GM12878 (cell line): Measurements from ENCODE around the gene CLDN14. TPM values are rescaled to one million over a fixed set of nuclear protein-coding genes. Genes with fewer than 3 reads are reported as not detected.
A peak's percentile ranks its signal among the peaks of the same experiment; 100 is the strongest.

Source experiments
- ATAC-seq: fragments of 200-7000 bp; cut with Tn5 transposase; 3 replicates; pipeline ENCODE4 v1.9.1; 2020; ENCODE audit warnings: mild to moderate bottlenecking, moderate library complexity
- BruUV-seq: library from RNA; stranded (reverse); fragments of 400-500 nt; replicated peaks from 2 replicates; lab custom pipeline; 2021; lab: Mats Ljungman, UMichigan
- CTCF ChIA-PET: fragments of 300-600 bp; sonication (Branson Sonifier 250); formaldehyde crosslinking; extraction: SDS; loops from one replicate; lab custom pipeline; 2021; ENCODE audit warnings: inconsistent platforms; lab: Yijun Ruan, JAX
- POLR2A ChIA-PET: fragments of 350-600 bp; formaldehyde crosslinking; extraction: SDS; loops from one replicate; lab custom pipeline; 2021; ENCODE audit warnings: inconsistent platforms; lab: Charles Lee
- RAD21 ChIA-PET: fragments of 300-600 bp; sonication (Branson Sonifier 250); formaldehyde crosslinking; loops from one replicate; lab custom pipeline; 2023; ENCODE audit warnings: antibody characterized with exemption; ENCODE audit not compliant: unreplicated experiment; lab: Charles Lee
- SMC1A ChIA-PET: fragments of 300-600 bp; sonication (Branson Sonifier 250); formaldehyde crosslinking; loops from one replicate; lab custom pipeline; 2023; ENCODE audit not compliant: unreplicated experiment, uncharacterized antibody; lab: Charles Lee
- DNase-seq: peaks from one replicate; pipeline ENCODE4 v3.0.0-alpha.2; 2011; ENCODE audit warnings: low read depth, low spot score
- FAIRE-seq: peaks from 3 replicates; lab custom pipeline; 2011; peaks lifted over from hg19 to GRCh38; lab: Jason Lieb, UNC
- H2AFZ ChIP-seq: 2 replicates; pipeline ENCODE4 v1.6.0; 2011; ENCODE audit warnings: low read depth, low read length, control low read depth; ENCODE audit not compliant: control insufficient read depth
- H3K27ac ChIP-seq: 2 replicates; pipeline ENCODE4 v1.5.1; 2011; ENCODE audit warnings: control low read depth; ENCODE audit not compliant: control insufficient read depth, insufficient read depth
- H3K27me3 ChIP-seq, 2 experiments: replicated peaks in 1 of 2; 2 replicates each; pipeline versions ENCODE4 v1.6.0 to v1.6.1; 2011; ENCODE audit warnings: low read length in 1 of 2; ENCODE audit not compliant: control insufficient read depth in 2 of 2, insufficient read depth in 2 of 2
- H3K36me3 ChIP-seq, 2 experiments: 2 replicates each; pipeline ENCODE4 v1.5.1; 2011; ENCODE audit warnings: low read length in 1 of 2; ENCODE audit not compliant: control insufficient read depth in 2 of 2, insufficient read depth in 2 of 2
- H3K4me1 ChIP-seq: 2 replicates; pipeline ENCODE4 v1.6.1; 2011; ENCODE audit warnings: mild to moderate bottlenecking, low read length, moderate library complexity, mixed read lengths; ENCODE audit not compliant: control insufficient read depth, insufficient read depth
- H3K4me2 ChIP-seq: 2 replicates; pipeline ENCODE4 v1.6.0; 2011; ENCODE audit warnings: control low read depth; ENCODE audit not compliant: control insufficient read depth, insufficient read depth
- H3K4me3 ChIP-seq: fragments of 200-600 bp; sonication (generic); 2 replicates; pipeline ENCODE4 v1.5.1; 2016
- H3K79me2 ChIP-seq: 2 replicates; pipeline ENCODE4 v1.6.0; 2011; ENCODE audit warnings: low read length; ENCODE audit not compliant: control insufficient read depth, insufficient read depth
- H3K9ac ChIP-seq: 2 replicates; pipeline ENCODE4 v1.8.0; 2011; ENCODE audit warnings: low read length, control low read depth, mixed read lengths; ENCODE audit not compliant: control insufficient read depth, insufficient read depth
- H3K9me3 ChIP-seq: replicated peaks from 3 replicates; pipeline ENCODE4 v1.5.1; 2011; ENCODE audit warnings: mild to moderate bottlenecking, low read length; ENCODE audit not compliant: control insufficient read depth, insufficient read depth
- H4K20me1 ChIP-seq: 2 replicates; pipeline ENCODE4 v1.6.0; 2011; ENCODE audit not compliant: control insufficient read depth, insufficient read depth
- CBFB ChIP-seq: IDR thresholded peaks from 2 replicates; pipeline ENCODE4 v1.6.1; 2016; ENCODE audit warnings: antibody characterized with exemption, low read depth
- CREM ChIP-seq: IDR thresholded peaks from 2 replicates; pipeline ENCODE4 v1.6.1; 2014; ENCODE audit warnings: antibody characterized with exemption, low read depth
- ESRRA ChIP-seq: IDR thresholded peaks from 2 replicates; pipeline ENCODE4 v1.6.1; 2012; ENCODE audit warnings: mild to moderate bottlenecking, low read length, improper control_type of control experiment
- GABPA ChIP-seq: IDR thresholded peaks from 2 replicates; pipeline ENCODE4 v1.6.1; 2014; ENCODE audit warnings: antibody characterized with exemption, low read depth, mild to moderate bottlenecking, inconsistent platforms
- MTA3 ChIP-seq: IDR thresholded peaks from 2 replicates; pipeline ENCODE4 v1.6.1; 2012; ENCODE audit warnings: low read length, inconsistent platforms, borderline replicate concordance
- NFIC ChIP-seq: IDR thresholded peaks from 2 replicates; pipeline ENCODE4 v1.6.1; 2012; ENCODE audit warnings: low read depth, mild to moderate bottlenecking, inconsistent platforms, low read length, moderate library complexity
- NR2F1 ChIP-seq: fragments of 450-650 bp; conservative IDR thresholded peaks from 2 replicates; pipeline ENCODE4 v1.6.1; 2017; ENCODE audit warnings: mild to moderate bottlenecking
- PML ChIP-seq: IDR thresholded peaks from 2 replicates; pipeline ENCODE4 v1.6.1; 2012; ENCODE audit warnings: low read length, inconsistent platforms
- RAD51 ChIP-seq: fragments of 450-650 bp; IDR thresholded peaks from 2 replicates; pipeline ENCODE4 v1.6.1; 2016; ENCODE audit warnings: moderate library complexity, mild to moderate bottlenecking, inconsistent platforms
- TBL1XR1 ChIP-seq: IDR thresholded peaks from 2 replicates; pipeline ENCODE4 v1.6.1; 2012; ENCODE audit warnings: low read depth, low read length, improper control_type of control experiment
- WGBS: methylation state at CpG from one replicate; pipeline ENCODE4 v1.1.6; 2016; ENCODE audit warnings: low lambda C conversion rate; ENCODE audit not compliant: insufficient replicate concordance, insufficient coverage; ENCODE audit errors: missing lambda C conversion rate; 5-methylcytosine and 5-hydroxymethylcytosine counted together
- in situ Hi-C: fragments of 300-500 bp; cut with MboI; formaldehyde crosslinking; loops from 9 replicates; pipeline ENCODE4 v1.14.3; 2018; ENCODE audit warnings: mixed read lengths
- intact Hi-C: fragments of 100-400 bp; cut with micrococcal nuclease; formaldehyde crosslinking; loops from one replicate; pipeline ENCODE4 v1.14.2; 2022; ENCODE audit not compliant: unreplicated experiment
- polyA plus RNA-seq, 11 experiments: library from polyadenylated mRNA; depleted of rRNA in 4 of 11; unstranded in 6 of 11; stranded (reverse) in 5 of 11; fragments of >200 nt; fragmentation: Nextera tagmentation in 4 of 11; fragmentation: Illumina TruSeq in 1 of 11; extraction: Ambion mirVana in 4 of 11; extraction: Trizol in 1 of 11; gene quantifications; 1 replicate in 1 of 11; 2 replicates in 10 of 11; pipeline versions ENCODE4 v1.2.1 to v1.2.3, GENCODE V29; 2011 to 2016; ENCODE audit warnings: inconsistent platforms in 2 of 11, missing spikeins in 2 of 11, low read depth in 1 of 11
- total RNA-seq, 4 experiments: library from RNA; depleted of rRNA in 3 of 4; stranded (reverse); fragments of >200 nt in 3 of 4; fragmentation: Illumina TruSeq in 1 of 4; extraction: Trizol in 1 of 4; gene quantifications; 2 replicates each; pipeline versions ENCODE4 v1.2.1 to v1.2.3, GENCODE V29; 2013 to 2021
- TF ChIP-seq, protein P1 (sequence below): fragments of 450-650 bp; IDR thresholded peaks from 2 replicates; pipeline ENCODE4 v1.6.1; 2016; ENCODE audit warnings: mild to moderate bottlenecking, moderate library complexity, borderline replicate concordance
- TF ChIP-seq, protein P2 (sequence below): fragments of 450-650 bp; IDR thresholded peaks from 2 replicates; pipeline ENCODE4 v1.6.1; 2014; ENCODE audit warnings: mild to moderate bottlenecking
- TF ChIP-seq, protein P3 (sequence below): IDR thresholded peaks from 2 replicates; pipeline ENCODE4 v1.6.1; 2011; ENCODE audit warnings: borderline replicate concordance, low read depth, mild to moderate bottlenecking, moderate library complexity, low read length; ENCODE audit not compliant: insufficient read depth, poor library complexity, severe bottlenecking

The CLDN14 gene
- total and polyA plus RNA-seq, 10 of the 15 experiments (the other 5 are each of a cell fraction or from before 2014, with no cell fraction given): 0.90 to 19.4 (median 6.6) TPM

DNA sequence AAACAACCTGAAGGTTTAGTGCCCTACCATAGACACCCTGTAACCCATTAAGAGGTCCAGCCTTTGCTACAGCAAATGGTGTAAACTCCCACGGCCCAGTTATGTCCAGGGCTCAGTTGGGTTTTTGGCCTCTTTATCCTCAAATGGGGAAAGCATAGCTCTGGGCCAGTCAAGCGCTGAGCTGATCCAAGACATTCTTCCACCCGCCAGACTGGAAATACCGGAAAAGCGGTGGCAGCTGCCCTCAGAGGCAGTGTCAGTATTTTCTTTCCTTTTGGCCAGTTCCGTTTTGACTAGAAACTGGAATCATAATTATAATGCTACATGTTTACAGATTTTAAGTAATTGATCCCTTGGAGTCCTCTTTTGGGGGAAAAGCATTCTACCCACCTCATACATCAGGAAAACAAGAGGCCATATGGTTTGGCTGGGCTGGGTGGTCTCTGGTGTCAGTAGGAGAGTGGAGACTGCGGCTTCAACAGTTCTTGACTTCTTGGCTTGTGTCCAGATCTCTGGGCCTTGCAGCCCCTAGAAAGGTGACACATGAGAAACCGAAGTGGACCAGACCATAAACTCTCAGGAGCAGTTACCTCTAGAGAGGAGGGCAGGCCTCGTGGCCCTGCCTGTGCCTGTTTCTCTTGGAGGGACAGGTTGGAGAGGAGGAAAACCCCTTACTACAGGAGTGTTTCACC, 30.2 kb upstream of the CLDN14 start:
- Histone ChIP-seq H3K27me3 (no peaks in the 10 kb centered on the region), H3K4me3 (no peak overlapping the region), H3K79me2 (peaks cover 5% of the 10 kb centered on the region), H3K36me3 (peaks cover 0 to 3% of the 10 kb centered on the region in 2 experiments; a peak in 1 of 4 replicates), H3K27ac (peak overlapping the region; percentile 80), H4K20me1 (no peaks in the 10 kb centered on the region), H3K9me3 (no peaks in the 10 kb centered on the region; the same call in 1 of the 3 replicates), H3K4me2 (0 out of 2 replicates have a peak overlapping the region, but pooled peaks have one; percentile 2), H3K9ac (no peak overlapping the region), H3K4me1 (peaks cover 79% of the 10 kb centered on the region), H2AFZ (no peak overlapping the region)
- DNase-seq (no peak), FAIRE-seq (no peak), ATAC-seq (peak; percentile 24)
- RAD21 ChIA-PET: interaction anchor here (0.8 to 6.2 kb wide), 3 partner anchors 24 to 31 kb away, joined by 3 to 58 read pairs (median 10); no protein-coding TSS in a partner anchor
- 85% methylated on average over 9 of the region's 9 CpGs for WGBS
- intact Hi-C loops: no loop called here
- SMC1A ChIA-PET: interaction anchor here (1.0 to 1.1 kb wide), 2 partner anchors 9 to 27 kb away, joined by 4 read pairs; no protein-coding TSS in a partner anchor
- BruUV-seq: no TSS peak
- CTCF ChIA-PET: no interaction called here
- in situ Hi-C loops: loop anchor here (25.0 kb wide), 1 partner anchor 1727 kb away; no protein-coding TSS in a partner anchor
- POLR2A ChIA-PET: interaction anchor here (1.0 kb wide), 1 partner anchor 9 kb away, joined by 3 read pairs; no protein-coding TSS in a partner anchor
- TF ChIP-seq, protein P1, sequence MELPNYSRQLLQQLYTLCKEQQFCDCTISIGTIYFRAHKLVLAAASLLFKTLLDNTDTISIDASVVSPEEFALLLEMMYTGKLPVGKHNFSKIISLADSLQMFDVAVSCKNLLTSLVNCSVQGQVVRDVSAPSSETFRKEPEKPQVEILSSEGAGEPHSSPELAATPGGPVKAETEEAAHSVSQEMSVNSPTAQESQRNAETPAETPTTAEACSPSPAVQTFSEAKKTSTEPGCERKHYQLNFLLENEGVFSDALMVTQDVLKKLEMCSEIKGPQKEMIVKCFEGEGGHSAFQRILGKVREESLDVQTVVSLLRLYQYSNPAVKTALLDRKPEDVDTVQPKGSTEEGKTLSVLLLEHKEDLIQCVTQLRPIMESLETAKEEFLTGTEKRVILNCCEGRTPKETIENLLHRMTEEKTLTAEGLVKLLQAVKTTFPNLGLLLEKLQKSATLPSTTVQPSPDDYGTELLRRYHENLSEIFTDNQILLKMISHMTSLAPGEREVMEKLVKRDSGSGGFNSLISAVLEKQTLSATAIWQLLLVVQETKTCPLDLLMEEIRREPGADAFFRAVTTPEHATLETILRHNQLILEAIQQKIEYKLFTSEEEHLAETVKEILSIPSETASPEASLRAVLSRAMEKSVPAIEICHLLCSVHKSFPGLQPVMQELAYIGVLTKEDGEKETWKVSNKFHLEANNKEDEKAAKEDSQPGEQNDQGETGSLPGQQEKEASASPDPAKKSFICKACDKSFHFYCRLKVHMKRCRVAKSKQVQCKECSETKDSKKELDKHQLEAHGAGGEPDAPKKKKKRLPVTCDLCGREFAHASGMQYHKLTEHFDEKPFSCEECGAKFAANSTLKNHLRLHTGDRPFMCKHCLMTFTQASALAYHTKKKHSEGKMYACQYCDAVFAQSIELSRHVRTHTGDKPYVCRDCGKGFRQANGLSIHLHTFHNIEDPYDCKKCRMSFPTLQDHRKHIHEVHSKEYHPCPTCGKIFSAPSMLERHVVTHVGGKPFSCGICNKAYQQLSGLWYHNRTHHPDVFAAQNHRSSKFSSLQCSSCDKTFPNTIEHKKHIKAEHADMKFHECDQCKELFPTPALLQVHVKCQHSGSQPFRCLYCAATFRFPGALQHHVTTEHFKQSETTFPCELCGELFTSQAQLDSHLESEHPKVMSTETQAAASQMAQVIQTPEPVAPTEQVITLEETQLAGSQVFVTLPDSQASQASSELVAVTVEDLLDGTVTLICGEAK: no peak
- TF ChIP-seq ESRRA: no peak
- 0 out of 2 replicates have a peak, but pooled peaks have one; percentile 17 for TF ChIP-seq NFIC
- TF ChIP-seq, protein P2, sequence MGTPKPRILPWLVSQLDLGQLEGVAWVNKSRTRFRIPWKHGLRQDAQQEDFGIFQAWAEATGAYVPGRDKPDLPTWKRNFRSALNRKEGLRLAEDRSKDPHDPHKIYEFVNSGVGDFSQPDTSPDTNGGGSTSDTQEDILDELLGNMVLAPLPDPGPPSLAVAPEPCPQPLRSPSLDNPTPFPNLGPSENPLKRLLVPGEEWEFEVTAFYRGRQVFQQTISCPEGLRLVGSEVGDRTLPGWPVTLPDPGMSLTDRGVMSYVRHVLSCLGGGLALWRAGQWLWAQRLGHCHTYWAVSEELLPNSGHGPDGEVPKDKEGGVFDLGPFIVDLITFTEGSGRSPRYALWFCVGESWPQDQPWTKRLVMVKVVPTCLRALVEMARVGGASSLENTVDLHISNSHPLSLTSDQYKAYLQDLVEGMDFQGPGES: no peak
- no peak for TF ChIP-seq MTA3
- TF ChIP-seq RAD51: no peak
- no peak for TF ChIP-seq PML
- TF ChIP-seq CREM: 0 out of 2 replicates have a peak, but pooled peaks have one; percentile 12
- TF ChIP-seq TBL1XR1: no peak
- TF ChIP-seq, protein P3, sequence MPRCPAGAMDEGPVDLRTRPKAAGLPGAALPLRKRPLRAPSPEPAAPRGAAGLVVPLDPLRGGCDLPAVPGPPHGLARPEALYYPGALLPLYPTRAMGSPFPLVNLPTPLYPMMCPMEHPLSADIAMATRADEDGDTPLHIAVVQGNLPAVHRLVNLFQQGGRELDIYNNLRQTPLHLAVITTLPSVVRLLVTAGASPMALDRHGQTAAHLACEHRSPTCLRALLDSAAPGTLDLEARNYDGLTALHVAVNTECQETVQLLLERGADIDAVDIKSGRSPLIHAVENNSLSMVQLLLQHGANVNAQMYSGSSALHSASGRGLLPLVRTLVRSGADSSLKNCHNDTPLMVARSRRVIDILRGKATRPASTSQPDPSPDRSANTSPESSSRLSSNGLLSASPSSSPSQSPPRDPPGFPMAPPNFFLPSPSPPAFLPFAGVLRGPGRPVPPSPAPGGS: peak; percentile 62
- TF ChIP-seq NR2F1: no peak
- TF ChIP-seq CBFB: no peak
- no peak for TF ChIP-seq GABPA
